Measurements from ENCODE around the gene CIRBP.

DNA sequence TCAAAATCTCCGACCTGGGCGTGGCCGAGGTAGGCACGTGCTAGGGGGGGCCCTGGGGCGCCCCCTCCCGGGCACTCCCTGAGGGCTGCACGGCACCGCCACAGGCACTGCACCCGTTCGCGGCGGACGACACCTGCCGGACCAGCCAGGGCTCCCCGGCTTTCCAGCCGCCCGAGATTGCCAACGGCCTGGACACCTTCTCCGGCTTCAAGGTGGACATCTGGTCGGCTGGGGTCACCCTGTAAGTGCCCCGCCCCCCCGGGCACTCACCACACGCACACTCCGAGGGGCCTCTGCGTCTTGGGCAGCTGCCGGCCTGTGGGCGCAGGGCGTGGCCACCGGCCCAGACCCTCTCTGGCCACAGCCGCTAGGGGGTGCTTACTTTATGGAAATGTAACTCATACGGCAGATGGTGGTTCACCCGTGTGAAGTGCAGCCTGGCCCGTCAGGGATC lies 48.6 kb upstream of the CIRBP start:
- TF ChIP-seq, protein P1, sequence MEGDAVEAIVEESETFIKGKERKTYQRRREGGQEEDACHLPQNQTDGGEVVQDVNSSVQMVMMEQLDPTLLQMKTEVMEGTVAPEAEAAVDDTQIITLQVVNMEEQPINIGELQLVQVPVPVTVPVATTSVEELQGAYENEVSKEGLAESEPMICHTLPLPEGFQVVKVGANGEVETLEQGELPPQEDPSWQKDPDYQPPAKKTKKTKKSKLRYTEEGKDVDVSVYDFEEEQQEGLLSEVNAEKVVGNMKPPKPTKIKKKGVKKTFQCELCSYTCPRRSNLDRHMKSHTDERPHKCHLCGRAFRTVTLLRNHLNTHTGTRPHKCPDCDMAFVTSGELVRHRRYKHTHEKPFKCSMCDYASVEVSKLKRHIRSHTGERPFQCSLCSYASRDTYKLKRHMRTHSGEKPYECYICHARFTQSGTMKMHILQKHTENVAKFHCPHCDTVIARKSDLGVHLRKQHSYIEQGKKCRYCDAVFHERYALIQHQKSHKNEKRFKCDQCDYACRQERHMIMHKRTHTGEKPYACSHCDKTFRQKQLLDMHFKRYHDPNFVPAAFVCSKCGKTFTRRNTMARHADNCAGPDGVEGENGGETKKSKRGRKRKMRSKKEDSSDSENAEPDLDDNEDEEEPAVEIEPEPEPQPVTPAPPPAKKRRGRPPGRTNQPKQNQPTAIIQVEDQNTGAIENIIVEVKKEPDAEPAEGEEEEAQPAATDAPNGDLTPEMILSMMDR (IDR thresholded peaks at IDR 0.05), result no peak
- TF ChIP-seq POLR2AphosphoS5 (IDR thresholded peaks at IDR 0.05; ENCODE audit: insufficient read depth in 1 of 2, low read depth in 1 of 2), result no peak

All from vagina (tissue), 2 donors.